Dendritic cell treated with granulocyte-macrophage colony-stimulating factor and Interleukin-4, amounts not matched to agents 40 ng/mL and 50 ng/mL, for 4 days (primary cell): ENCODE measurements around the gene PRKN.

Experiments
- H3K27ac Mint-ChIP-seq: one replicate; pipeline ENCODE4 v1.8.0; 2022; ENCODE audit warnings: mild to moderate bottlenecking, mixed read lengths
- H3K27me3 Mint-ChIP-seq: one replicate; pipeline ENCODE4 v1.8.0; 2022; ENCODE audit warnings: mild to moderate bottlenecking, mixed read lengths
- H3K36me3 Mint-ChIP-seq: one replicate; pipeline ENCODE4 v1.8.0; 2022; ENCODE audit warnings: low read depth, mixed read lengths
- H3K4me1 Mint-ChIP-seq: one replicate; pipeline ENCODE4 v1.8.0; 2022; ENCODE audit warnings: low read depth, mixed read lengths
- H3K4me3 Mint-ChIP-seq: one replicate; pipeline ENCODE4 v1.8.0; 2022; ENCODE audit warnings: mild to moderate bottlenecking, moderate library complexity, mixed read lengths
- H3K9me3 Mint-ChIP-seq: one replicate; pipeline ENCODE4 v1.8.0; 2022; ENCODE audit warnings: mixed read lengths
- intact Hi-C: fragments of 100-400 bp; cut with micrococcal nuclease; formaldehyde crosslinking; loops from one replicate; pipeline ENCODE4 v1.15.0; 2022

The PRKN gene

DNA sequence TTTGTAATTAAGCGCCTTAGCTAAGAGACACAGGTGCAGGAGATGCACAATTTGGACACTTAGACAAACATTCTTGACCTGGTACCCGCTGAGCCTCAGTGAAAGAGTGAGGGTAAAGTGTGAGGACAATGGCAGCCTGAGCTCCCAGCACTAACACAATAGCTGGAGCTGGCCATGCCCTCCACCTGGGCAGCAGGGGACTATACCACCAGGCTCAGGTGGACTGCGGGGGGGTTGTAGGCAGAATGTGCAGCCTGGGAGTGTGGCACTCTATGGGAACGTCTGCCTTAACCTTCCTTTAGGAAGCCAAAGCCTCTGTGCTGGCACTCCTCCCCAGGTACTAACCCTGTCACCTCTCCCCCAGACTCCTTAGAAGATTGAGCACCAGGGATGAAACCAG is 23.6 kb downstream of the PRKN start:
- H3K4me3 Mint-ChIP-seq, result no peak overlapping the region
- no peak overlapping the region for H3K27ac Mint-ChIP-seq
- no peaks in the 10 kb centered on the region for H3K36me3 Mint-ChIP-seq
- H3K27me3 Mint-ChIP-seq, result no peaks in the 10 kb centered on the region
- no peaks in the 10 kb centered on the region for H3K9me3 Mint-ChIP-seq
- H3K4me1 Mint-ChIP-seq, result peaks cover 5% of the 10 kb centered on the region
- intact Hi-C loops, result no loop called here

- H3K9me3 Mint-ChIP-seq, result no peaks in the 10 kb centered on the region
- H3K36me3 Mint-ChIP-seq, result no peaks in the 10 kb centered on the region
- no peak overlapping the region for H3K27ac Mint-ChIP-seq
- no peak overlapping the region for H3K4me3 Mint-ChIP-seq
- intact Hi-C loops, result no loop called here
- peaks cover 5% of the 10 kb centered on the region for H3K4me1 Mint-ChIP-seq
- no peaks in the 10 kb centered on the region for H3K27me3 Mint-ChIP-seq
Measured at GRCh38 chr6:162702446-162702845, 25.1 kb downstream of the PRKN start.

GRCh38 chr6:162701551-162701950 is 26.0 kb downstream of the PRKN start:
- Mint-ChIP-seq H3K36me3 (no peaks in the 10 kb centered on the region), H3K4me1 (peaks cover 5% of the 10 kb centered on the region), H3K4me3 (no peak overlapping the region), H3K27me3 (no peaks in the 10 kb centered on the region), H3K27ac (no peak overlapping the region), H3K9me3 (no peaks in the 10 kb centered on the region)
- intact Hi-C loops, result no loop called here

DNA sequence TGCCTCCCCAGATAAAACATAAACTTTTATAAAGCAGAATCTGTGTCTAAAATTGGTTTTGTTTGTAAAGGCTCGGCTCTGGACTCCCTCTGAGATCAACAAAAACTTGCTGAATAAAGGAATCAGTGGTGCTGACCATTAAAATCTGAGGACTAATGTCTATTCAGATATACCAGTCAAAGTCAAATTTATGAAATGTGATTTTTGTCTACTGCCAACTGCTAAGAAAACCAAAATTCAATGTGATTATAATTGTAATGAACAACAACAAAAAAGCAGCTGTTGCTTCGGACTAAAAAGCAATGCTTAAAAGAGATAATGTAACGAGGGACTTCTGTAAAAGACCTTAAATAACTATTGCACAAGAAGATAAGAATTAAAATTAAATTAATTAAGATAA is 26.6 kb downstream of the PRKN start:
- Mint-ChIP-seq H3K4me3 (no peak overlapping the region), H3K27me3 (no peaks in the 10 kb centered on the region), H3K4me1 (no peaks in the 10 kb centered on the region), H3K9me3 (no peaks in the 10 kb centered on the region), H3K36me3 (no peaks in the 10 kb centered on the region), H3K27ac (no peak overlapping the region)
- intact Hi-C loops, result no loop called here

DNA sequence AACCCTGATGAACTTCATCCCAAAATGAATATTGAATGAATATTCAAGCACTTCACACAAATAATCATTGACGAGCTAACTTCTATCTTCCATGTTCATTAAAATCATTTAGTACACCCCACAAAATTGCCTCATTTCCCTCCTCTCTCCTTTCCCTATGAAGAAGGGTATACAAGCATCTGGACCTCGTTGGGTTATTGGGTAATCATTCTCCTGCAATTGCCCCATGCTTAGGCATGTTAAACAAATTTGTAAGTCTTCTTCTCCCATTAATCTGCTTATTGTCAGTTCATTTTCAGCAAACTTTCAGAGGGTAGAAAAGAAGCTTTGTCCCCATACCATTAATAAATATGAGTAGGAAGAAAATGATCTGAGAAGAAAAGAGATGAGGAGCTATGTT is 27.6 kb downstream of the PRKN start:
- Mint-ChIP-seq H3K4me1 (no peaks in the 10 kb centered on the region), H3K27me3 (no peaks in the 10 kb centered on the region), H3K36me3 (no peaks in the 10 kb centered on the region), H3K27ac (no peak overlapping the region), H3K4me3 (no peak overlapping the region), H3K9me3 (no peaks in the 10 kb centered on the region)
- intact Hi-C loops, result no loop called here

GRCh38 chr6:162698440-162698839 is 29.1 kb downstream of the PRKN start:
- Mint-ChIP-seq H3K4me3 (no peak overlapping the region), H3K27ac (no peak overlapping the region), H3K27me3 (no peaks in the 10 kb centered on the region)

DNA sequence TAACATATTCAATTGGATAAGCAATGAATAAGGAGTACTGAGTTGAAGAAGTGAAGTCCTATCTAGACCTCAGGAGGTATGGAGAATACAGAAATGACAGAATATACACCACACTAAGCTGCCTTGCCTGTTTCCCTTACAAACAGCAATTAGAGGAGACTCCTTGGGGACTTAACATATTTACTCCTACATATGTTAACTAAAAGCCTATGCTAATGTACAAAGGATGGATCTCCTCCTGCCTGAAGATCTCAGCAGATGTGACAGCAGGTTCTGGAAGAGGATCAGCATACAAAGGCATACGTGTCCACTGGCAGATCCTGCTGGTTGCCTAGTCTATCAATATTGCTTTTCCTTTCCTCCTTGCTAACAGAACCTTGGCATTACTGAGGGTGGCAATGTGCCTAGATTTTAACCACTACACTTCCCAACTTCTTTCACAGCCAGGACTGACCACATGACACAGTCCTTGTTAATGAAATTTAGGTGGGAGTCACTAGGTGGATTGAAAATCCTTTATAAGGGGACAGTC is 29.6 kb downstream of the PRKN start:
- H3K27me3 Mint-ChIP-seq, result no peaks in the 10 kb centered on the region
- no peak overlapping the region for H3K27ac Mint-ChIP-seq
- intact Hi-C loops, result no loop called here
- no peaks in the 10 kb centered on the region for H3K9me3 Mint-ChIP-seq
- no peaks in the 10 kb centered on the region for H3K4me1 Mint-ChIP-seq
- H3K36me3 Mint-ChIP-seq, result no peaks in the 10 kb centered on the region
- H3K4me3 Mint-ChIP-seq, result no peak overlapping the region

More at GRCh38 chr6:162698440-162698839, 29.1 kb downstream of the PRKN start:
- H3K4me1 Mint-ChIP-seq, result no peaks in the 10 kb centered on the region
- no peaks in the 10 kb centered on the region for H3K9me3 Mint-ChIP-seq
- intact Hi-C loops, result no loop called here
- H3K36me3 Mint-ChIP-seq, result no peaks in the 10 kb centered on the region

- Mint-ChIP-seq H3K27me3 (no peaks in the 10 kb centered on the region), H3K9me3 (no peaks in the 10 kb centered on the region)
- intact Hi-C loops, result no loop called here
Measured at GRCh38 chr6:162690158-162690557, 37.4 kb downstream of the PRKN start.

GRCh38 chr6:162688751-162689345 is 38.7 kb downstream of the PRKN start:
- H3K27ac Mint-ChIP-seq, result no peak overlapping the region
- intact Hi-C loops, result no loop called here
- H3K36me3 Mint-ChIP-seq, result no peaks in the 10 kb centered on the region
- no peaks in the 10 kb centered on the region for H3K27me3 Mint-ChIP-seq
- no peaks in the 10 kb centered on the region for H3K4me1 Mint-ChIP-seq
- no peaks in the 10 kb centered on the region for H3K9me3 Mint-ChIP-seq
- H3K4me3 Mint-ChIP-seq, result no peak overlapping the region

More at GRCh38 chr6:162690158-162690557, 37.4 kb downstream of the PRKN start:
- Mint-ChIP-seq H3K27ac (no peak overlapping the region), H3K36me3 (no peaks in the 10 kb centered on the region), H3K4me3 (no peak overlapping the region), H3K4me1 (no peaks in the 10 kb centered on the region)

DNA sequence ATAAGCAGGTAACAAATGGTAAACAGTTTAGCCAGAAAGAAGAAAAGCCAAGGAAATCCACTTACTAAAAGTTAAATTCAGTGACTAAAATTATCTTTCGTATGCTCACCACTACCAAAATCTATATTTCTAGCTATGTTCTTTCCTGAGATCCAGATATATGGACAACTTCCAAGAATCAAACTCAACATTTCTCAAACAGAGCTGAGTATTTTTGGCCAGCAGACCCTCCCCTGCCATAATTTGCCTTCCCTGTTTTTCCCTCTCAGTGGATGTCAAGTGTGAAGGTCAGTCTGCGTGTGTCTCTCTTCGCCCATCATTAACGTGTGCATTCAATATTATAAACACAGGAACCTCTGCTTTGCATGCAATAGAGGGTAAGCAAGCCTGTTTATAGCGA is 42.0 kb downstream of the PRKN start:
- H3K4me1 Mint-ChIP-seq, result no peaks in the 10 kb centered on the region
- H3K36me3 Mint-ChIP-seq, result no peaks in the 10 kb centered on the region
- no peaks in the 10 kb centered on the region for H3K27me3 Mint-ChIP-seq
- intact Hi-C loops, result no loop called here
- no peaks in the 10 kb centered on the region for H3K9me3 Mint-ChIP-seq
- no peak overlapping the region for H3K27ac Mint-ChIP-seq
- H3K4me3 Mint-ChIP-seq, result no peak overlapping the region

DNA sequence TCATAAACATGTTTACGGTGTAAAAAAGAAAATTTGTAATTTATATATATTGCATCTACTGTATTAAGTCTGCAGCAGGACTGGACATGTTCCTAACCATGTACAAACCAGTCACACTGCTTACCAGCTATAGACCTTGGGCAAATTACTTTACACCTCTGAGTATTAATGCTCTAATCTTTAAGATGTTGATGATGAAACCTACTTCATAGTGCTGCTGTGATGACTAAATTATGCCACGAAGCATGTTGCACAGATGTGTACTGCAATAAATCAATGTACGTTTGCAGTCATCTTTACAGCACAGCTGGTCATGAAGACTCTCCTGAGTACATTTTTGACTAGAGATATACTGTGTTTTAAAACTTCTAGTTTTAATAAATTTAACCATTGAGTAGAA is 42.6 kb downstream of the PRKN start:
- intact Hi-C loops, result no loop called here
- Mint-ChIP-seq H3K4me1 (no peaks in the 10 kb centered on the region), H3K4me3 (no peak overlapping the region), H3K27ac (no peak overlapping the region), H3K27me3 (no peaks in the 10 kb centered on the region), H3K9me3 (no peaks in the 10 kb centered on the region), H3K36me3 (no peaks in the 10 kb centered on the region)

- no peaks in the 10 kb centered on the region for H3K36me3 Mint-ChIP-seq
- H3K9me3 Mint-ChIP-seq, result no peaks in the 10 kb centered on the region
- intact Hi-C loops, result no loop called here
- no peak overlapping the region for H3K27ac Mint-ChIP-seq
- H3K4me3 Mint-ChIP-seq, result no peak overlapping the region
- H3K27me3 Mint-ChIP-seq, result no peaks in the 10 kb centered on the region
- H3K4me1 Mint-ChIP-seq, result no peaks in the 10 kb centered on the region
Measured at GRCh38 chr6:162684052-162684451, 43.5 kb downstream of the PRKN start.

DNA sequence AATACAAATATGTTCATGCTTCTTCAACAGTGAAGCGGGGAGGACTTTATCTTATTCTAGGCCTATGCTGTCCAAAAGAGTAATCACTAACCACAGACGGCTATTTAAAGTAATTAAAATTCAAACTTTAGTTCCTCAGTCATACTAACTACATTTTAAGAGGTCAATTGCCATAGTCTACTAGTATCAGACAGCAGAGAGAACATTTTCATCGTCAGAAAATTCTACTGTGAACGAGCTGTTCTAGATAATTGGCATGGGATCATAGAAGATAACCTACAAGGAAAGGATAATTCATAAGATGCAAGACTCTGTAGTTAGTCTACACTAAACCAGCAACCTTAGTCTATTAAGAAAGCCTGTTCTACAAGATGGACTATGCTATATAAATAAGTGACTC is 44.4 kb downstream of the PRKN start:
- Mint-ChIP-seq H3K36me3 (no peaks in the 10 kb centered on the region), H3K4me3 (no peak overlapping the region), H3K4me1 (no peaks in the 10 kb centered on the region), H3K9me3 (no peaks in the 10 kb centered on the region), H3K27me3 (no peaks in the 10 kb centered on the region), H3K27ac (no peak overlapping the region)
- intact Hi-C loops, result no loop called here

DNA sequence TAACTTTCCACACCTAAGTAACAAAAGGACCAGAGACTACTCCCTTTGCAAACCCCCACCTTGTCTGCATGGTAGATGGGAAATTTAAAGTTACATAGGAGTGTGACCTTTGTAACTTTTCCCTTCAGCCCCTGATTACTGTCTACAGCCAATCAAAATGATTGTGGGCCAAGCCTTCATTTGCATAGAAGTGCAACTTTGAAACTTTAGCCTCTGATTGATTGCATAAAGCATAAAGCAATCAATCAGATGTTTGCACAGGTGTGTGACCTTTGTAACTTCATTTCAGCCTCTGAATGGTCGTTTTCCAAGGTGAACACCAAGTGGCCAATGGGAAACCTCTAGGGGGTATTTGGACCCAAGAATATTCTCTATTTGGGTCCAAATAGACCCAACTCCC is 46.1 kb downstream of the PRKN start:
- no peaks in the 10 kb centered on the region for H3K9me3 Mint-ChIP-seq
- intact Hi-C loops, result no loop called here

DNA sequence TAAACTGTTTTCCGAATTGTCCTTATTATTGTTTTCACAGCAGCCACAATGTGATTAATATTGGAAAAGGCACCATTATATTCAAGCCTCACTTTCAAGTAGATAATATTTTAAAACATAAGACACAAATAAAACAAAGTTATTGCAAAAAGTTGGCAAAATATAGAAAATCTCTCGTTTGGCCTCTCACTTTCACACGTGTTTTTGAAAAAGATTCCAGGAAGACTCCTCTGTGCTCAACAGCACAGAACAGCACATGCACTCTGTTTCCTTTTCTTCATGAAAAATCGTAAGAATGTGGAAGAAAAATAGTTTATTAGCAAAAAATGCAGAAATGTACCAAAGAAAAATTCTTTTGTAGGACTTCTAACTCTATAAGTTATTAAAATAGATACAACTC is 46.7 kb downstream of the PRKN start:
- Mint-ChIP-seq H3K27me3 (no peaks in the 10 kb centered on the region), H3K27ac (no peak overlapping the region), H3K4me3 (no peak overlapping the region), H3K36me3 (no peaks in the 10 kb centered on the region), H3K9me3 (no peaks in the 10 kb centered on the region), H3K4me1 (no peaks in the 10 kb centered on the region)
- intact Hi-C loops, result no loop called here

More for the DNA sequence above, 46.1 kb downstream of the PRKN start:
- H3K27me3 Mint-ChIP-seq, result no peaks in the 10 kb centered on the region
- H3K4me3 Mint-ChIP-seq, result no peak overlapping the region
- no peaks in the 10 kb centered on the region for H3K4me1 Mint-ChIP-seq
- no peaks in the 10 kb centered on the region for H3K36me3 Mint-ChIP-seq
- H3K27ac Mint-ChIP-seq, result no peak overlapping the region
